WERI-Rb-1 (cell line): ENCODE results near the gene ATXN1.

Experiments used
- DNase-seq: peaks from one replicate; pipeline ENCODE4 v3.0.0-alpha.2; 2020
- H3K27ac ChIP-seq: fragments of 250-450 bp; sonication (Bioruptor Pico); 2 replicates; pipeline ENCODE4 v1.5.1; 2020; ENCODE audit warnings: mild to moderate bottlenecking, moderate library complexity
- H3K27me3 ChIP-seq: fragments of 250-450 bp; sonication (Bioruptor Pico); 2 replicates; pipeline ENCODE4 v1.5.1; 2021; ENCODE audit warnings: mild to moderate bottlenecking, low read depth, moderate library complexity; ENCODE audit not compliant: insufficient read depth, severe bottlenecking
- H3K36me3 ChIP-seq: fragments of 250-450 bp; sonication (Bioruptor Pico); 2 replicates; pipeline ENCODE4 v1.5.1; 2020; ENCODE audit warnings: mild to moderate bottlenecking, moderate library complexity
- H3K4me3 ChIP-seq: 2 replicates; pipeline ENCODE4 v1.5.1; 2011; ENCODE audit warnings: low read depth, mild to moderate bottlenecking, control low read depth, low read length
- H3K9me3 ChIP-seq: fragments of 250-450 bp; sonication (Bioruptor Pico); 2 replicates; pipeline ENCODE4 v1.5.1; 2021; ENCODE audit warnings: mild to moderate bottlenecking, moderate library complexity; ENCODE audit not compliant: severe bottlenecking
- TF ChIP-seq, protein P1 (sequence below): IDR thresholded peaks from 2 replicates; pipeline ENCODE4 v1.5.1; 2011; ENCODE audit warnings: low read depth, mild to moderate bottlenecking, control low read depth, inconsistent platforms, low read length

The ATXN1 gene

DNA sequence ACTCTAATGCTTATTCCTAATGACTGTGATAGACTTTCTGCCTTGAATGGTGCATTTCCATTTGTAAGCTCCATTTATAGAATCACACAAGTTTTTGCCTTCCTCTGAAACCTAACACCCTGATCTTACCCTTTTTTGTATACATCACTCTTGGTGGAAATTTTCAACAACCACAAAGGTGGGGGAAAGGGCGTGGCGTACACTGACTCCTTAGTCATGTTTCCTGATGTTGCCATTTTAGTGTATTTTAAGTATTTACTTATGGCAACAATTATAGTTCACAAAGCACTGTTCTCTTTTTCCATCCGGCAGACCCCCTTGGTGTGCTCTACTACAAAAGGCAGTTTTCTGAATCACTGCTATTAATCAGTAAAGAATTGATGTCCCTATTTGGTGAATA, 92.0 kb downstream of the ATXN1 start:
- Histone ChIP-seq H3K27ac (no peak overlapping the region), H3K9me3 (no peaks in the 10 kb centered on the region), H3K36me3 (no peaks in the 10 kb centered on the region), H3K4me3 (no peak overlapping the region), H3K27me3 (no peaks in the 10 kb centered on the region)
- no peak for DNase-seq
- TF ChIP-seq, protein P1, sequence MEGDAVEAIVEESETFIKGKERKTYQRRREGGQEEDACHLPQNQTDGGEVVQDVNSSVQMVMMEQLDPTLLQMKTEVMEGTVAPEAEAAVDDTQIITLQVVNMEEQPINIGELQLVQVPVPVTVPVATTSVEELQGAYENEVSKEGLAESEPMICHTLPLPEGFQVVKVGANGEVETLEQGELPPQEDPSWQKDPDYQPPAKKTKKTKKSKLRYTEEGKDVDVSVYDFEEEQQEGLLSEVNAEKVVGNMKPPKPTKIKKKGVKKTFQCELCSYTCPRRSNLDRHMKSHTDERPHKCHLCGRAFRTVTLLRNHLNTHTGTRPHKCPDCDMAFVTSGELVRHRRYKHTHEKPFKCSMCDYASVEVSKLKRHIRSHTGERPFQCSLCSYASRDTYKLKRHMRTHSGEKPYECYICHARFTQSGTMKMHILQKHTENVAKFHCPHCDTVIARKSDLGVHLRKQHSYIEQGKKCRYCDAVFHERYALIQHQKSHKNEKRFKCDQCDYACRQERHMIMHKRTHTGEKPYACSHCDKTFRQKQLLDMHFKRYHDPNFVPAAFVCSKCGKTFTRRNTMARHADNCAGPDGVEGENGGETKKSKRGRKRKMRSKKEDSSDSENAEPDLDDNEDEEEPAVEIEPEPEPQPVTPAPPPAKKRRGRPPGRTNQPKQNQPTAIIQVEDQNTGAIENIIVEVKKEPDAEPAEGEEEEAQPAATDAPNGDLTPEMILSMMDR, result no peak

DNA sequence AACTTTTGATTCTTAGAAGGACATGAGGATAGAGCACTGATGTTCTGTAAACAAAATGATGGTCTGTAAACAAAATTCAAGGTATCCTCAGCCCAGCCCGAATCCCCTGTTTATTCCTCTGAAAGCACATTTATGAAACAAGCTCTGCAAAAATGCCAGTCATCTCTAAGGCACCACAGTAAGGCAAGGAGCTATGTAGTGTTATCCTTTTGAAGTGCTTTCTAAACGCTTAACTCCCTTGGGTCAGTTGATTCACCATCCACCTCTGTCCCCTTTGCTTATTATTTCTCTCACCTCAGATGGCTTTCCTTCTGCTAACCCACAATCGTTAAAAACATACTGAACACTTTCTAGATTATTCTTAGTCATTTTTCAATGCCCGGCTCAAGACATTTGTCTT, 93.8 kb downstream of the ATXN1 start:
- Histone ChIP-seq H3K9me3 (no peaks in the 10 kb centered on the region), H3K27me3 (no peaks in the 10 kb centered on the region), H3K36me3 (no peaks in the 10 kb centered on the region), H3K27ac (no peak overlapping the region), H3K4me3 (no peak overlapping the region)
- no peak for DNase-seq
- TF ChIP-seq, protein P1, result no peak

DNA sequence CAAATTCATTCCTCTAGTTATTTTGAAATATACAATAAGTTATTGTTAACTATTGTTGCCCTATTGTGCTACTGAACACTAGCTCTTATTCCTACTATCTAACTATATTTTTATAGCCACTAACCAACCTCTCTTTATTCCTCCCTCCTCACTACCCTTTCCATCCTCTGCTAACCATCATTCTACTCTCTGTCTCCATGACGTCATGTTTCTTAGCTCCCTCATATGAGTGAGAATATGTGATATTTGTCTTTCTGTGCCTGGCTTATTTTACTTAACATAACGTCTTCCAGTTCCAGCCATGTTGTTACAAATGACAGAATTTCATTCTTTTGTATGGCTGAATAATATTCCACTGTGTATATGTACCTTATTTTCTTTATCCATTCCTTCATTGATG, 95.3 kb downstream of the ATXN1 start:
- Histone ChIP-seq H3K9me3 (no peaks in the 10 kb centered on the region), H3K27me3 (no peaks in the 10 kb centered on the region), H3K36me3 (no peaks in the 10 kb centered on the region), H3K27ac (no peak overlapping the region), H3K4me3 (no peak overlapping the region)
- TF ChIP-seq, protein P1, result no peak
- DNase-seq, result no peak

- Histone ChIP-seq H3K4me3 (no peak overlapping the region), H3K27ac (no peak overlapping the region), H3K36me3 (no peaks in the 10 kb centered on the region), H3K9me3 (no peaks in the 10 kb centered on the region), H3K27me3 (no peaks in the 10 kb centered on the region)
- no peak for DNase-seq
- TF ChIP-seq, protein P1, result no peak
These were observed 96.1 kb downstream of the ATXN1 start for GRCh38 chr6:16665182-16665581.

GRCh38 chr6:16663901-16664300, 97.4 kb downstream of the ATXN1 start:
- Histone ChIP-seq H3K36me3 (no peaks in the 10 kb centered on the region), H3K4me3 (no peak overlapping the region), H3K9me3 (no peaks in the 10 kb centered on the region), H3K27me3 (no peaks in the 10 kb centered on the region), H3K27ac (no peak overlapping the region)
- TF ChIP-seq, protein P1, result no peak
- no peak for DNase-seq

- no peaks in the 10 kb centered on the region for H3K9me3 ChIP-seq
- no peak overlapping the region for H3K4me3 ChIP-seq
- TF ChIP-seq, protein P1, result no peak
- DNase-seq, result no peak
- H3K27ac ChIP-seq, result no peak overlapping the region
- no peaks in the 10 kb centered on the region for H3K36me3 ChIP-seq
- H3K27me3 ChIP-seq, result no peaks in the 10 kb centered on the region
These were observed 101.1 kb downstream of the ATXN1 start for GRCh38 chr6:16660157-16660497.
